HG03432 (cell line): ENCODE data around the gene CPAMD8.
"Not testable (repeated sequence)": the region's sequence is repeated elsewhere in the genome, so short reads cannot be mapped to it uniquely, and the experiment has no call there.

Experiments used
- ATAC-seq: cut with Tn5 transposase; IDR thresholded peaks from one replicate; pipeline ENCODE4 v1.9.1; 2021; ENCODE audit warnings: mild to moderate bottlenecking, moderate library complexity; ENCODE audit not compliant: unreplicated experiment

Gene CPAMD8

DNA sequence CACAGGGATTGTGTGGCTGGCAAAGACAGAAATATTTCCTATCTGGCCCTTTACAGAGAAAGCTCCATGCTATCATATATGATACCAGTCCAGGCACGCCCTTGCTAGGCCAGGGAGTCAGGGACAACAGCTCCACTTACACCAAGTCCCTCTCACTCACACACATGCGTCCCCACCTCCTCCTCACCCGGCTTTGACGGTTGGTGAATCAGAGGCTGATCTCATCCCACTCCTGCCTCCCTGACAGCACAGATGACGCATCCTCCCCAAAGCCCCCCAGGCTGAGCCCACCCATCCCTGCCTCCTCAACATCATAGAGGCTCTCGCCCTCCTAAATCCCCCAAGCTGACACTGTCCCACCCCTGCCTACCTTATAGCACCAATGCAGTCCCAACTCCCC lies 75.1 kb downstream of the CPAMD8 start:
- no peak for ATAC-seq

DNA sequence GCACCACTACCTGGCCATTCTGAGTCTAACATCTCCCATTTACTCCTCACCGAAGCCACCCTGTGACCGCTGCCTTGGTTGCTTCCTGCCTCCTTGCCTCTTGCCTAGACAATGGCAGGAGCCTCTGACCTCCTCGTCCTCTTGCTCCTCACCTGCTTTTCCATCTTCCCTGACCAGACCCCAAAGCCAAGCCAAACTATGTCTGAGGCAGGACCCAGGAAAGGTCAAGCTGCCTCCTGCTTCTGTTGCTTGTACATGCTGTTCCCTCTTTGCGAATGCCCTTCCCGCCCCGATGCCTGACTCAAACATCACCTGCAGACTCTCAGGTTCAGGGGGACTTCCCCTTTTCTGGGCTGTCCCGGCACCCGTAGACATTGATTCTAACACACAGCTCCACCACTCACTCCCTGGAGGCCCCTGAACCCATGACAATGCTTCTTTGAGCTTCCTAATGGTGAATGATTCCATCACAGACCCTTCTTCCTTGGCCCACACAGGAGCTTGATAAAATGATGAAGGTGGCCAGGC lies 77.0 kb downstream of the CPAMD8 start:
- ATAC-seq = no peak

DNA sequence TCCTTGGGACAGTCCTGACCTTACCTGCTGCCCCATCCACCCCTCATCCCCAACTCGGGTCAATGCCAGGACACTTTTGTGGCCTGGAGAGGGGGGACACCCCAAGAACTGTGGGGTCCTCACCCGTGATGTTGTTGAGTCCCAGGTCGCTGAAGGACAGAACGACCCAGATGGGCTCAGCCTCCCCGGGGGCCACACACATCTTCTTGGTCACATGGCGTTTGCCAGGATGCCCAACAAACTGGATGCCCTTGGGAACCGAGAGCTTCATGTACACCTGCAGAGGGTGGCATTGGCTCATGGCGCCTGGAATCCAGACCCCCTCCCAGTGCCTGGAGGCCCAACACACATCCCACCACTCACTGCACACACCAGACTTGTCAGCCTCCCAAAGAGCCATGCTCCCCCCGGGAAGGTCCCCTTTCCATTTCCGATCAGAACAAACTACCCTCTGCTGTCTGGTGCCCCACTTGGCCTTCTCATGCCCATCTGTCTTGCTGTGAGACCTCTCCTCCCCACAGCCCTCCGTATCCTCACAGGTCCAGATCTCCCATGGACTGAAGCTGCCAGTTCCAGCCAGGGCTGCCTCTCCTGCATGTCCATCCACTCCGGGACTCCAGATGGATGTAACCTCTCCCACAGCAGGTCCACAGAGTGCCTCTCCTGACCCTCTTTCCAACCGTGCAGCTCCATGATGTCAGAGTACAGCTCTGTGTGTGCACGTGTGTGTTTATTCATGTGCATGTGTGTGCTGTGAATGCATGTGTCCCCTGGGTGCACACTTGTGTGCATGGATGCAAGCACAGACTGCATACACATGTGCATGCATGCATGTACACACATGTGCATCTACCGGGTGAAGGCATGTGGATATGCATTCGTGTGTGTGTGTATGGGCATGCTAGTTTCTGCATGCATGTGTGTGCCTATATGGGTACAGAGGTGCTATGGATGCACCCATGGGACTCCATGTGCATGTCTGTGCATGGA lies 79.4 kb downstream of the CPAMD8 start:
- no peak for ATAC-seq

DNA sequence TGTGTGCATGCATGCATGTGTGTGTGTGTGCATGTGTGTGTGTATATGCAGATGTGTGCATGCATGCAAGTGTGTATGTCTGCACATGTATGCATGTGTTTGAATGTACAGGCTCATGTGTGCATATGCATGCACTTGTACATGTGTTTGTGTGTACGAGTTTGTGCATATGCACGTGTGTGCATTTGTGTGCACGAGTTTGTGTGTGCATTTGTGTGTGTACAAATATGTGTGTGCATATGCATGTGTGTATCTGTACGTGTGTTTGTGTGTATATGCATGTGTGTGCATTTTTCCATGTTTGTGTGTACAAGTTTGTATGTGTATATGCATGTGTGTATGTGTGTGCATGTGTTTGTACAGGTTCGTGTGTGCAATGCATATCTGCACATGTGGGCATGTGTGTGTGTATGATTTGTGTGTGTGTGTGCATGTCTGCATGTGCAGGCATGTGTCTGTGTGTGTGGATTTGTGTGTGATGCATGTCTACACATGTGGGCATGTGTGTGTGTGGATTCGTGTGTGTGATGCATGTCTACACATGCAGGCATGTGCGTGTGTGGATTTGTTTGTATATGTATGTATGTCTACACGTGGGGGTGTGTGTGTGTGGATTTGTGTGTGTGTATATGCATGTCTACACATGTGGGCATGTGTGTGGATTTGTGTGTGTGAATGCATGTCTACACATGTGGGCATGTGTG lies 80.7 kb downstream of the CPAMD8 start:
- ATAC-seq = no peak

DNA sequence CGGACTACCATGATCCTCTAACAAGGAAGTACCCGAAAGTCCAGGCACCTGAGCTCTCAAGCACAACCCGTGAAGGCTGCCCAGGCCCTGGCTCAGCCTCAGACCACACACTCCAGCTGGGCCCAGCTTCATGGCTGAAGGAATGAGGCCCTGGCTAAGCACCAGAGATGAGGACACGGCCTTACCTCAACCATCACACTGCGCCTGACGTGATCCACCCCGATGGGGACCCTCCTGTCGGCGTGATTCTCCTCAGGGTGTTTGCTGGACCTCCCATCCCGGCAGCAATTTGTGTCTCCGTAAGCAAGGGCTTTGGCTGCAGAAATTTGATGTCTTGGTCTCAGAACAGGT lies 81.3 kb downstream of the CPAMD8 start:
- no peak for ATAC-seq

DNA sequence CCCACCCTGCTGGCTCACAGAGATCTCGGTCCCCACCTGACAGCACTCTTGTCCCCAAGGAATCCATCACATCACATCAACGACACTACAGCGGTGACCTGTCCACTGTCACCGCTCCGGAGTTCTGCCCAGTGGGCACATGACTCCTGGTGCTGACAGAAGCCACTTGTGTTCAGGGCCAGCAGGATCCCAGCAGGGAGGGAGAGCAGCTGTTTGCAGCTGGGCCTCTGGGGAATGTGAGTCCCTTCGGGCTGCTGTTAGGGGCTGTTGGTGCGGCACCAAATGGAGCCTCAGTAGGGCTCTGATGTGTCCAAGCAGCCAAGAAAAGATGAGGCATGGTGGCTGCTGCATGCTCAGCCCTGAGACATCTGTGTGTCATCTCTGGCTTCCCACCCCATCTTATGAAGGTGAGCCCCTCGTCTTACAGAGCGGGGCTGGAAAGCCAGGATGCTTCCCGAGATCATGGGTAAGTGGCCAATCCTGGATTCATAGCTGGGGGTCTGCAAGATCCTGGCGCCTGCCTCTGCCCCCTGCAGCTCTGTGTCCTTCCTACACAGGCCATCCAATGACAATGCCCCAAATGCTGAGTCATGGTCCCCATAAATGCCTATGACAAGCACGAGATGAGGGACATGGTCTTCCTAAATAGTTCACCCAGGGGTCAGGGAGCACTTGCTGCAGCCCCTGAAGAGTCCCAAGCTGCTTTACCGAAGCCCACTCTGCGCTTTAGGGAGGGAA lies 81.8 kb downstream of the CPAMD8 start:
- ATAC-seq = no peak

DNA sequence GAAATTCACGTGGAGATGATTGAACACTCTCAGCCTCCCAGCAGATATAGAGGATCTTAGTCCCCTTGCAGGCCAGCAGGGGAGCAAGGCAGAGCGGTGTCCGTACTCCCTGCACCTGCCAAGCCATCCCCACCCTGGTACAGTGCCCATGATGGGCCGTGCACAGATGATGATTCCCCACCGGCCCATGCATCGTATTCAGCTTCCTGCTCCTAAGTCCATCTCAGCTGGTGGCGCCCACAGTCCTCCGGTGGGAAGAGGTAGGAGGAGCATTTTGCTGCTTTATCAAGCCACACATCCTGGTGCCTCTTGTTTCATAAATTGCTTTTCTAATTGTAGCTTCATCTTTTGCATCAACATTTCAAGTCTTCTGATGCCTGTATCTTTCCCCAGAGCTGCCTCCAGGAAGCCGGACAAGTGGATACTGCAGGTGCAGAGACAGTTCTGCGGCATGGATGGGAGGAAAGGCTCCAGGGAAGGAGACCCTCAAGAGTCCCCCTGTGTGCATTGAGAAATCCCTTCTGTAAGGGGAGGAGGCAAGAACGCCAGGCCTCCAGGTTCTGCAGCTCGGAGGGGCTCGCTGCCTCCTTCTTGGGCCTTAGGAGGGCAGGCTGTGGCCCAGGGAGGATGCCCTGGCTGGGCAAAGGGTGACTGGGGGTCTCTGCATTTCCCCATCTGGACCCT lies 82.5 kb downstream of the CPAMD8 start:
- ATAC-seq = no peak

DNA sequence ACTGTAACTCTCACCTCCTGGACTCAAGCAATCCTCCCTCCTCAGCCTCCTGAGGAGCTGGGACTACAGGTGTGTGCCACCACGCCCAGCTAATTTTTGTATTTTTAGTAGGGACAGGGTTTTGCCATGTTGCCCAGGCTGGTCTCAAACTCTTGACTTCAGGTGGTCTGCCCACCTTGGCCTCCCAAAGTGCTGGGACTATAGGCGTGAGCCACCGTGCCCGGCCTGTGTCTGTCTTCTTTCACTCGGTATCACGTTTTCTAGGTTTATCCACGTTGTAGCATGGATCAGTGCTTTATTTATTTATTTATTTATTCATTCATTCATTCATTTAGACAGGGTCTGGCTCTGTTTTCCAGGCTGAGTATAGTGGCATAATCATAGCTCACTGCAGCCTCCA lies 83.5 kb downstream of the CPAMD8 start:
- ATAC-seq = not testable (repeated sequence)

DNA sequence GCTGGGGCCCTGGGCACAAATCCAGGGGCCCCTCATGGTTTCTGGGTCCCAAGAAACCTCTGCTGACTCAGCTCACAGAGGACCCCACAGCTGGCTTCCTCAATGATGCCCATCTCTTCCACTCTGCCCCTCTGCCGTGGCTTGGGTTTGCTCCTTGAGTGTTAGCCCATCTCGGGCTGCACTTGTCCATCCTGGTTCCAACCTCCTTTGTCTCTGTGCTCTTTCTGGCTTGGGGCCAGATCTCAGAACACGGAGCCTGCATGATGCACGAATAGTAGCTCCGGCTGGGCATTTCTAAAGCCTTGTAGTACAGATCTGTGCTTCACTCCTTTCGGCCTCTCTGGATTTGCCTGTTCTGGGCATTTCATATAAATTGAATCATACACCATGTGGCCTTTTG lies 84.0 kb downstream of the CPAMD8 start:
- no peak for ATAC-seq

DNA sequence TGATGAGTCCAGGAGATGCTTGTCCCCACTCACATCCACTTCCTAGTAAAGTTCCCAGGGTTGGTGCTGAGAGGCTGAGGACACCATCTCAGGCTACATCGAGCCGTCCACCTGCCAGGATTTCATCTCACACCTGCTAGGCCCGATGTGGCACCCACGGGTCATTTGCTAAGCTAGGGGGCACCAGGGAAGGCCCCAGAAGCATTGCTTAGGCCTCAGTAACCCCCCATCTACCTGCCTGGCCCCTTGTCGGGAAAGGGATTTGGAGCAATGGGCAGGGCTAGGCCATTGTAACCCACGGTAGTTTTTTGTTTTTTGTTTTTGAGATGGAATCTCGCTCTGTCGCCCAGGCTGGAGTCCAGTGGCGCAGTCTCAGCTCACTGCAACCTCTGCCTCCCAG lies 86.0 kb downstream of the CPAMD8 start:
- ATAC-seq = no peak

DNA sequence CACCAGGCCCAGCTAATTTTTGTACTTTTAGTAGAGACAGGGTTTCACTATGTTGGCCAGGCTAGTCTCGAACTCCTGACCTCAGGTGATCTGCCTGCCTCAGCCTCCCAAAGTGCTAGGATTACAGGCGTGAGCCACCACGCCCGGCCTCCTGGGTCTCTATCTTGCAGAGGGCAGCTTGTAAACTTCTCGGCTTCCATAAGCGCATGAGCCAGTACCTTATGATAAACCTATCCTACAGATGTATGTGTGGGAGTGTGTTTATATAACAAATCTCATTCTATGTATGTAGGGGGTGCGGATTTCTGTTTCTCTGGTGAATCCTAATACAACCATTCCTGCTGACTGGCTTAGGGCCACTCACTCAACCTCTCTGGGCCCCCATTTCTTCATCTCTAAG lies 86.5 kb downstream of the CPAMD8 start:
- ATAC-seq = not testable (repeated sequence)

DNA sequence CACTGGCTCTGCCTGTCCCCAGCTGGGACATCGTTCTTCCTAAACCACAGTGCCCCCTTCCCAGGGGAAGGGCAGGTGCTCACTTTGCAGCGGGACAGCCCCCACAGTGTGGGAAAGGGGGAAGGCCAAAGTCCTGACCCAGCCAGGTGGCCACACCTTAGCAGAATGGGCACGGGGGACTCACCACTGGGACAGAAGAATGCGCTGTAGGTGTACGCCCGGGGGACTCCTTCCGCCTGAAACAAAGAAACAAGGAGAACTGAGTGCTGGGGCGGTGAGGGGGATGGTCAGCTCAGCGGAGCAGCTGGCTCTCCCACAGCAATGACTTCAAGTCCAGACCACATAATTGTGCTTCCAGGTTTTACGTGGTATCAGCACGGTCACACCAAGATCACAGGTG lies 88.4 kb downstream of the CPAMD8 start:
- no peak for ATAC-seq

DNA sequence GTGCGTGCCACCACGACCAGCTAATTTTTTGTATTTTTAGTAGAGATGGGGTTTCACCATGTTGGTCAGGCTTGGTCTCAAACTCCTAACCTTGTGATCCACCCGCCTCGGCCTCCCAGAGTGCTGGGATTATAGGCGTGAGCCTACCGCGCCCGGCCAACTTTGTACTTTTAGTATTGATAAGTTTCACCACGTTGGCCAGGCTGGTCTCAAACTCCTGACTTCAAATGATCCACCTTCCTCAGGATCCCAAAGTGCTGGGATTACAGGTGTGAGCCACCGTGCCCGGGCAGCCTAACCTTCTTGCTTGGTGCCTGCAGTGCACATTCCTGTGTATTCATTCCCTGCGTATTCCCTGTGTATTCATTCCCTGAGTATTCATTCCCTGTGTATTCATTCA lies 88.8 kb downstream of the CPAMD8 start:
- not testable (repeated sequence) for ATAC-seq

DNA sequence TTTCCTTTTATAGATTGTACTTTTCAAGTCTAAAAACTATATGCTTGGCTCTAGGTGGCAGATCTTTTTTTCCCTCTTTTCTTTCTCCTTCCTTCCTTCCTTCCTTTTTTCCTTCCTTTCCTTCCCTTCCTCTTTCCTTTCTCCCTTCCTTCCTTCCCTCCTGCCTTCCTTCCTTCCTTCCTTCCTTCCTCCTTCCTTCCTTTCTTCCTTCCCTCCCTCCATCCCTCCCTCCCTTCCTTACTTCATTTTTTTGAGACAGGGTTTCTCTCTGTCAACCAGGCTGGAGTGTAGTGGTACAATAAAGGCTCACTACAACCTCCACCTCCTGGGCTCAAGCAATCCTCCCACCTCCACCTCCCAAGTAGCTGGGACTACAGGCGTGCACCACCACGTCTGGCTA lies 89.7 kb downstream of the CPAMD8 start:
- no peak for ATAC-seq

DNA sequence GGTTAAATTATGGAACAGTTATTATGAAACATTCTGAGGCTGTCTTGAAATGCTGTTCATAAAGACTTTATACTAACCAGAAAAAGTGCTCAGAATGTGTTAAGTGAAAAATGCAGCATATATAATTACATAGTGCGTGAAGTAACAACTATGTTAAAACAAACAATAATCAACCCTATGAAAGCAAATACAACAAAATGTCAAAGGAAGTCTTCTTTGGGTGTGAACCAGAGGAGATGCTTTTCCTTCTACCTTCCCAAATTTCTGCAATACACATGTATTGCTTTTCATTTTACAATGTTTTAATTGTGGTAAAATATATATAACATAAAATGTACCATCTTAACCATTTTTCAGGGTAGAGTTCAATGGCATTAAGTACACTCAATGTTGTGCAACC lies 92.1 kb downstream of the CPAMD8 start:
- no peak for ATAC-seq

DNA sequence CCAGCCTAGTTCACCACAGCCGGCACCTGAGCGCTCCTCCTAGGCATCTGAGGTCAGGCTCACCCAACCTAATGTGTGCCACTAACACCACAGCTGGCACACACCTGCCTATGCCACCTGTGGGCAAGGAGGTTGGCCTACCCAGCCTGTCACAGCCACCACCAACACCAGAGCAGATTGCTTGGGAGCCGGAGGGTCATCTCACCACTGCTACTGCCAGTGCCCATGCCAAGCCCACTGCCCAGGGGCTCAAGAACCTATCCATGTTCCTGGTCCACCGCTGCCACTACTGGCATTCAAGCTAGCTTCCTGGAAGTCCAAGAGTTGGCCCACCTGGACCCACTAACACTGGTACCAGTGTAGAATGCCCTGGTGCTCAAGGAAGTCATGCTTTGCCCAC lies 95.3 kb downstream of the CPAMD8 start:
- no peak for ATAC-seq

DNA sequence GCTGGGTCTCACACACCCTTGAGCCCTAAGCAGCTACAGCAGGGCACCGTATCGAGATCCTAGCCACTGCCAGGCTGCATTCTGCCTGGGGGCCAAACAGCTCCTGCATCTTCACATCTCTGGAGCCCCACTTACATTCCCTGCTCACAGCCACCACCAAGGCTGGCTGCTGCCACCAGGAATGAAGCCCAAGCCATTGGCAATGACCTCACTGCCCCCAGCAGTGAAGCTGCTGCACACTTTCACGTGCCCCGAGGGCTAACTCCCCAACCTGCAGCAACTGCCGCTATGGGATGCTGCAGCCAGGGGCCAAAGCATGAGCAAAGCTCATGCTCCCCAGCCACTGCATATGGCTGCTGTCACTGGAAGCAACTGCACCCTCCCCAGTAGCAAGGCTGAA lies 95.9 kb downstream of the CPAMD8 start:
- ATAC-seq = no peak

DNA sequence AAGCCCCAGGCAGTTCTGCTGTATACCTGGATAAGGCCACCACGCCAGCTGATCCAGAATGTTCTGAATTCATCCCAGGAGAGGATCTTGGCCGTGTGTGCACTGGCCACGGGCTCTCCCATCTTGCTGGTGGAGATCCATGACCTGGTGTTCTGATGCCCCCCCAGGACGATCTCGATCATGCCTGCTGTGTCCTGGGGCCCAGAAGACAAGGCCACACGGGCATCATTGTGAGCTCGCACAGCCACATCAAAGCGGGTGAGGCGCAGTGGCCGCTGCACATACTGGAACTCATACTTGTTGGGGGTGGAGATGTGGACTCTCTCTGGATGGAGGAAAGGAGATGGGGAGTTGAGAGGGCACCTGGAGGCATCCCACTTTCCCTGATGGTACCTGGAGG lies 97.7 kb downstream of the CPAMD8 start:
- ATAC-seq = no peak

DNA sequence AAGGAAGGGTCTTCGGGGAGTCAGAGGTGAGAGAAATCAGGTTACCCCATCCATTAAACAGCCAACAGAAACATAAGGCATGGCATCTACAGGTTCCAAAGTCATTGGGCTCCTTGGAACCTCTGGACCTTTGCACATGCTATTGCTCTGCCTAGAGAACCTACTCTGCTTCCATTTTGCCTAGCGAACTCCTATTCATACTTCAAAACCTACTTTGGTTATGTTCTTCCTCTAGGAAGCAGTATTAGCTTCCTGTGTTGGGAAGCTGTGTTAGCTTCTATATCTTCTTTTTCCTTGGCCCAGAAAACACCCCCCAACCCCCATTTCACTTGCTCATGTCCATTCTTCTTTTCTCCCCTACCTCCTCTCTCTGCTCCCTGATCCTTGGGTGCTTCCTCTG lies 98.3 kb downstream of the CPAMD8 start:
- ATAC-seq = no peak

DNA sequence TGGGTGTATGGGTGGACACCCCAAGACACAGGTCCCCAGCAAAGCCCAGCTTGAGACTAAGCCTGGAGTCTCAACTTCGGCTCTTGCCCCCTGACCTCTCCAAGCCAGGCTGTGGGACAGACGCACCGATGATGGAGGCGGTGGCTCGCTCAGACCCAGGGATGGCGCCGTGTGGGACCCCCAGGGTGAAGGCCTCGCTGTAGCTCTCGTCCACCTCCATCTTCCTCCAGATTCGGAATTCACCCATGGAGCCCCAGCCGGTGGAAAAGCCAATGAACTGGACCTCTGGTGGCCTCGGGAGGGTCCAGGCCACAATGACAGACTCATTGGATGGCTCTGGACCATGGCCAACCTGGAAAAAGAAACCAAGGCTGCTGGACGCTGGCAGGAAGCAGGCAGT lies 98.7 kb downstream of the CPAMD8 start:
- ATAC-seq = no peak

DNA sequence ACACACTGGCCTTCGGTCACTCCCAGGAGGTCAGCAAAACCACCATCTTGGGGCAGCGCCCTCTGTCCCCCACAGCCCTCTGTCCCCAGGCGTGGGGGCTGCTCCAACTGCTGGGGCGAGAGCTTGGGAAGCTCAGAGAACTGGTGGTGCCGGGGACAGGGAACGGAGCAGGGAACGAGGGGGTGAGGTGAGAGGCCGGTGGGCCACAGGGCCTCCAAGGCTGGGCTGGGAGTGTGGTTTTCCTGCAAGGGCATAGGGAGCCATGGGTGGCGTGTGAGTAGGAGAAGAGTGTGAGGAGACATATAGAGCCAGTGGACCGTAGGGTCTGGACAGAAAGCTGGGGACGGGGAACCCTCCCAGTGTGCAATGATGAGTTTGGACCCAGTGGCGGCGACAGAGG lies 103.7 kb downstream of the CPAMD8 start:
- no peak for ATAC-seq
